ENCODE measurements around the gene SKAP1.

GRCh38 chr17:48432820-48433775, 3.1 kb upstream of the SKAP1 start:
- TF ChIP-seq CTCF (IDR thresholded peaks at IDR 0.05; ENCODE audit: insufficient read depth, low read length, poor library complexity, severe bottlenecking) (no peak), EZH2phosphoT487 (conservative IDR thresholded peaks at IDR 0.05; ENCODE audit: low read length) (no peak)

All from SU-DHL-6 (cell line).